Liver (tissue), 3 donors: ENCODE measurements around the gene MAML3.

Experiments used
- CTCF ChIP-seq: fragments of 150-350 bp; IDR thresholded peaks from 2 replicates; pipeline ENCODE4 v1.5.1; 2017; ENCODE audit warnings: improper control_type of control experiment, low read depth, low read length; ENCODE audit not compliant: missing input control
- EGR1 ChIP-seq, 2 donors: IDR thresholded peaks; 2 replicates each; pipeline ENCODE4 v1.6.1; 2016 to 2018; ENCODE audit warnings: antibody characterized with exemption in 2 of 2, low read depth in 2 of 2
- JUND ChIP-seq, 2 donors: IDR thresholded peaks; 2 replicates each; pipeline ENCODE4 v1.6.1; 2016; ENCODE audit warnings: antibody characterized with exemption in 2 of 2
- MAX ChIP-seq: IDR thresholded peaks from 2 replicates; pipeline ENCODE4 v1.6.1; 2016; ENCODE audit warnings: antibody characterized with exemption
- REST ChIP-seq: IDR thresholded peaks from 2 replicates; pipeline ENCODE4 v1.6.1; 2016; ENCODE audit warnings: antibody characterized with exemption, mild to moderate bottlenecking
- SP1 ChIP-seq: IDR thresholded peaks from 2 replicates; pipeline ENCODE4 v1.6.1; 2018; ENCODE audit warnings: antibody characterized with exemption, mild to moderate bottlenecking
- TAF1 ChIP-seq: conservative IDR thresholded peaks from 2 replicates; pipeline ENCODE4 v1.6.1; 2016; ENCODE audit warnings: antibody characterized with exemption, mild to moderate bottlenecking
- YY1 ChIP-seq: IDR thresholded peaks from 2 replicates; pipeline ENCODE4 v1.6.1; 2016; ENCODE audit warnings: antibody characterized with exemption, mild to moderate bottlenecking
- donor health status: healthy.
- donor health status: healthy.

GRCh38 chr4:139790291-139790690 lies 363.7 kb downstream of the MAML3 start:
- TF ChIP-seq CTCF (no peak), JUND (IDR thresholded peaks at IDR 0.05) (no peak), MAX (no peak), REST (no peak), TAF1 (no peak), EGR1 (IDR thresholded peaks at IDR 0.05; ENCODE audit: low read depth in 2 of 2) (no peak), SP1 (no peak), YY1 (no peak)
